Stimulated activated naive CD4-positive, alpha-beta T cell treated with Interleukin-2 at 50 U/mL for 16 hours (primary cell): ENCODE results near the gene PPP1R27.
"Not testable (repeated sequence)": the region's sequence is repeated elsewhere in the genome, so short reads cannot be mapped to it uniquely, and the experiment has no call there.

Experiments used
- DNase-seq: peaks from one replicate; lab custom pipeline; 2025; lab: John Stamatoyannopoulos, UW

PPP1R27 gene

GRCh38 chr17:81840826-81841778 is 6.3 kb upstream of the PPP1R27 start:
- no peak for DNase-seq

- DNase-seq = not testable (repeated sequence)
These were observed 5.2 kb upstream of the PPP1R27 start for GRCh38 chr17:81840059-81840458.

GRCh38 chr17:81839301-81839700 is 4.5 kb upstream of the PPP1R27 start:
- DNase-seq = no peak

GRCh38 chr17:81838753-81839255 is 4.0 kb upstream of the PPP1R27 start:
- DNase-seq = no peak

DNA sequence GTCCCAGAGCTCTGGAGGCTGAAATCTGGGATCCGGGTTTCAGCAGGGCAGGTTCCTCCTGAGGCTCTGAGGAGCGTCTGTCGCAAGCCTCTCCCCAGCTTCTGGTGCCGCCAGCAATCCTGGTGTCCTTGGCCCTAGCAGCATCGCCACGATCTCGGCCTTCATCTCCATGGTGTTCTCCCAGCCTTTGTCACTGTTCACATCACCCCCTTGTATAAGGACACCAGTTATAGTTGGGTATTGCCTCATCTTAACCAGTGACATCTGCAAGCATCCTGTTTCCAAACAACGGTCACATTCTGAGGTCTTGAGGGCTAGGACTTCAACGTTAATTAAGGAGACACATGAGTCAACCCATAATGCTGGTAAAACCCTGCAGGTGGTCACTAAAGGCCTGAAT is 2.8 kb upstream of the PPP1R27 start:
- DNase-seq = no peak

DNA sequence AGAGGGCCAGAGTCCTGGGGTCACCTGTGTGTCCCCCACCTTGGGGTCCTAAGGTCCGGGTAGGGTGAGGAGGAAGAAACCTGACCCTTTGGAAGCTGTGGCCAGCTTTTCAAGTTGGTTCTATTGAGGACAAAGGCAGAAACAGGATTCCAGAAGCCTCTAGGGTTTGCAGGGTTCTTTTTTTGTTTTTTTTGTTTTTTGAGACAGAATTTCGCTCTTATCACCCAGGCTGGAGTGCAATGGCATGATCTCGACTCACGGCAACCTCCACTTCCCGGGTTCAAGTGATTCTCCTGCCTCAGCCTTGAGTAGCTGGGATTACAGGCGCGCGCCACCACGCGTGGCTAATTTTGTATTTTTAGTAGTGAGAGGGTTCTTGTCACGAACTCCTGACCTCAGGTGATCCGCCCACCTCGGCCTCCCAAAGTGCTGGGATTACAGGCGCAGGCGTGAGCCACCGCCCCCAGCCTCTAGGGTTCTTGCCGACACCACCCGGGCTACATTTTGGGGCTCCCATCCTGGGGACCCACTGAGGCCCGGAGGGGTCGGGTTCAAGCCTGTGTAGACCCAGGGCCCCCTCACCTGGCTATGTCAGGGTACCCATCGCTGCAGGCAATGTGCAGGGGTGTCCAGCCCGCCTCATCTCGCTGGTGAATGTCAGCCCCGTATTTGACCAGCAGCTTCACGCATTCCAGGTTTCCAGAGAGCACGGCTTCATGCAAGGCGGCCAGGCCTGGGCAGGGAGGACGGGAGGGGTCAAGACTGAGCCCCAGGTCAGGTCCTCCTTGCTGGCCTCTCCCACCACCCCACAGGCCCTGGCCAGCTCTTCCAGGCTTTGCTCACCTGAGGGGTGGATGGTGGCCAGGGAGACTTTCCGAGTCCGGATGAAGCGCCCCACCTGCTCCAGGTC is 674 bp downstream of the PPP1R27 start:
- no peak for DNase-seq

- peak; percentile 92 for DNase-seq
These were observed 1.5 kb downstream of the PPP1R27 start, which contains the start of gene MCRIP1 for GRCh38 chr17:81833160-81833920. TSS of gene MCRIP1 (minus strand) at chr17:81833291. CDS start at chr17:81824506, 8,785 bp downstream.

DNA sequence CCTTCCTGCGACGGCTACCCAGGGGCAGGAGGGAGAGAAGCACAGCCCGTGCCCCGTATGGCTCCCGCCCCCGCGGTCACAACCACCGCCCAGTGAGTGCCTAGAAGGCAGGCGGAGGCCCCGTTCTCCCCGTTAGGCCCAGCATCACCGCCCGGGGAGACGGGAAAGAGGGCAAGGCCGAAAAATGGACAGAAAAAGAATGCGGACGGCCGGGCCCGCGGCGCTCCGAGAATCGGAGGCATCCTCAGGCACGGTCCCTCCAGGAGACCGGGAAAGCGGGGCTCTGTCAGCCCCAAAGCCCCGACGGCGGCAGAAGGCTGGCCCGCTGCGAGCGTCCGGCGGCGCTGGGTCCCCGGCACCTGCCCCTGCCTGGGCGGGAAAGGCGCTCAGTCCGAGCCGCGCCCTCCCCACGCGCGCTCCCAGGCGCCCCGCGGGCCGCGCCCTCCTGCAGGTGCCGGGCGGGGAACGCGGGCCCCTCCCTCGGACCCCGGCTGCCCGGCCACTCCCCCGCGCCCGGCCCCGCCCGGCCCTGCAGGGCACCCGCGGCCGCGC is 2.2 kb downstream of the PPP1R27 start:
- peak; percentile 43 for DNase-seq

DNA sequence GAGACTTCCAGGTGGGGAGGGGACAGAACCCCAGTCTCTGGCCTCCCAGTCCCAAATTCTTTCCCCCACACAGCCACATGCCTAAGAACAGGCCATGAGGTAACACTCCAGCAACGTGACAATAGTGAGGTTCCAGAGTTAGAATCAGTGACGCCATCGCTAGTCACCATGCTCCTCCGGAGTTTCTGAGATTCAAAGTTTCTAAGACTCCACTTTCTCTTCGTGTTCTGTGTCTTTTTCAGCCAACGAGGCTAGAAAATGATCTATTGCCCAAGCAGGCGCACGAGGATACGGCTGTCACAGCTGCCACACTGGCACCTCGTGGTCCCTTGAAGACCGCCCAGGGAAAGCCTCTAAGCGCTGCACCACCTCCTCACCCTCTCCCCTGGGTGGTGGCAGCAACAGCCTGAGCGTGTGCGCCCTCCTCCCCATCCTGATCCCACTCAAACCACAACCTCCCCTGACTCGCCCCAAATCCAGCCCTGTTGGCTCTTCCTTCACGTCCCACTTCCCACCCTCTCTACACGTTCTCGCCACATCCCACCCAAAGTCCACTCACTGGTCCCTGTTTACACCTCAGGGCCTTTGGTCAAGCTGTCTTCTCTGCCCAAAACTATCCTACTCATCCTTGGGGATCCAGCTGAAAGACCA is 2.8 kb downstream of the PPP1R27 start:
- peak; percentile 53 for DNase-seq

DNA sequence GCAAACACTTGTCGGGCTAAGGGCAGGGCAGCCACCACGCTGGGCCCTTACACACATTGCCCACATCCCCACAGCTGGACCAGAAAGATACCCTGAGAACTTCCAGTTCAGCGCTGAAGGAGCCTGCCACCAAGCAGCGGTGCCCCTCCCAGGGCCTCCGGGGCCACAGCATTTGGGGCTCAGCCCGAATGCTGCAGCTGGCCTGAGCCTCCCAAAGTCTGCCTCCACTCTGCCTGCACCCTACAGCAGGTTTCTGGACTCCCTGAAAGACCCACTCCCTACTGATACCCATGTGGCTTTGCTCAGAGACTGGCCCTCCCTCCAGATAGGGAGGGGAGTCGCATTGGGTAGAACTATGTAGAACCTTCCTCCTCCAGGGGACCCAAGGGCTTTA is 3.3 kb downstream of the PPP1R27 start:
- DNase-seq = no peak

GRCh38 chr17:81829858-81830257 is 5.0 kb downstream of the PPP1R27 start:
- no peak for DNase-seq

- DNase-seq = no peak
These were observed 6.2 kb downstream of the PPP1R27 start for GRCh38 chr17:81828656-81829055.

- no peak for DNase-seq
These were observed 8.9 kb downstream of the PPP1R27 start for GRCh38 chr17:81825841-81826466.

DNA sequence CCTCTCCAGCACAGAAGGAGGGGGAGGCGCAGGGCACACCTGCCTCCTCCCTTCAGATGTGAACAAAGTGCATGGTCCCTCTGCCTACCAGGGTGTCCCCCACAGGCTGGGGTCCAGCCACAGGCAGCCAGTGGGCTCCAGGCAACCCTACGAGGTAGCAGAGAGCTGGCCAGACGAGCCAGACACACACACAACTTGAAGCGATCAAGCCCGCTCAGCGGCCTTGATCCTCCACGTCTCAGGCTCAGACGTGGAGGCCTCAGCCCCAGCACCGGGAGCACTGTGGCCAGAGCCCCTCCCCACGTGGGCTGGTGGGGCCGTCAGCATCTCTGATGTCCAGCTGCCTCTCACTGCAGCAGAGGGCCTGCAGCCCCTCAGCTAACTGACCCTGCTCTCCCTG is 10.3 kb downstream of the PPP1R27 start:
- DNase-seq = no peak

GRCh38 chr17:81823820-81824550 is 10.9 kb downstream of the PPP1R27 start:
- no peak for DNase-seq

- DNase-seq = no peak
These were observed 11.6 kb downstream of the PPP1R27 start for GRCh38 chr17:81822996-81823819.

DNA sequence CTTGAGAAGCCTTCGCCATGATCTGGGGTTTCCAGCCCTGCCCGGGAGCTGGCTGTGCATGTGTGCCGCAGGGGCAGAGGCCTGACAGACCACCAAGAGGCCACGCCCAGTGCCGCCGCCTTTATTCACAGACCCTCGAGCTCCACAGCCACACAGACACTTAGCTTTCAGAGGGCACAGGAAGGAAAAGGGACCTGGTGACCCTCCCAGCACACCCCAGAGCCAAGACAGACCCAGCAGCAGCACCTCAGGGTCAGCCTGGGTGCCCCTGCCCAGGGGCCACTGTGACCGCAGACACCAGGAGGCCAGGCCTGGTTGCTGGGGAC is 12.6 kb downstream of the PPP1R27 start:
- no peak for DNase-seq

DNA sequence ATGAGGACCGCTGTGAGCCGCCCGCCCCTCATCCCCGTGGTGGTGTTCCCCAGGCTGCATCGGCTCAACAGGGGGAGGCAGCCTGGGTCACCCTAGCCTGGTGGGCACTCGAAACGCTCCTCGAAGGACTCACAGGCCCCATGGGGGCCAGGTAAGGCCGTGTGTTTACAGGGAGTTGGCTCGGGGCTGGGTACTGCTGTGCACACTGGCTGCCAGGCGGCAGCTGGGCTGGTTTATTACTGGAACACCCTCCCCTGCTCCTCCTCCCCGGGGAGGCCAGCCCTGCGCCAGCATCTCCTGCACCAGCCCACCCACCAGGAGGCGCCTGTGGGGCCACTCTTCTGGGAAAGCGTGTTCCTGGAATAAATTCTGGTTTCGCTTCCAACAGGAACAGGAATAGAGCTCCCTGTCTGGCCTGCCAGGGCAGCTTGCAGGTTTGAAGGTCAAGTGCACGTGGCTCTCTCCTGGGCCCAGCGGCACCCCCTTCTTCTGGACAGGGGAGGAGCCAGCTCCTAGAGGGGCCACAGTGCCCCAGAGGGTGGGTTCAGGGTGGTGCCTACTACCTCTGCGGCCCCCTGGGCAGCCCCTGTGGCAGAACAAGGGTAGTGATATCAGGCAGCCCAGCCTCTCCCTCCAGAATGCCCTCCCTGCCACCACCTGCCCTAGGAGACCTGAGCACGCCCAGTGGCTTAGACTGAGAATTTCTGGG is 13.1 kb downstream of the PPP1R27 start:
- no peak for DNase-seq
